H1 (cell line): ENCODE measurements around the gene CLCF1. TPM values are rescaled to one million over a fixed set of nuclear protein-coding genes. Genes with fewer than 3 reads are reported as not detected.

Experiments
- ATF2 ChIP-seq: IDR thresholded peaks from 2 replicates; pipeline ENCODE4 v1.6.1; 2012; ENCODE audit warnings: low read length, inconsistent platforms
- E2F6 ChIP-seq: IDR thresholded peaks from 2 replicates; pipeline ENCODE4 v1.6.1; 2012; ENCODE audit warnings: inconsistent platforms
- POLR2AphosphoS5 ChIP-seq: IDR thresholded peaks from 2 replicates; pipeline ENCODE4 v1.6.1; 2011; ENCODE audit warnings: low read depth, low read length
- polyA plus RNA-seq, 7 experiments: library from polyadenylated mRNA; depleted of rRNA in 3 of 7; stranded (reverse) in 5 of 7; unstranded in 2 of 7; fragments of >200 nt in 5 of 7; fragments of 200-250 nt in 2 of 7; gene quantifications; 1 replicate in 5 of 7; 2 replicates in 1 of 7; 4 replicates in 1 of 7; pipeline versions ENCODE4 v1.2.1 to v1.2.3, GENCODE V29; 2011 to 2013; ENCODE audit warnings: missing spikeins in 2 of 7, mixed read lengths in 2 of 7
- total RNA-seq: library from RNA; stranded (reverse); fragmentation: NEBNext Ultra II Directional; extraction: Animal tissue kit (Norgen Biotek cat#: 25700); gene quantifications from 2 replicates; pipeline ENCODE4 v1.2.1, GENCODE V29; 2021

Gene CLCF1
- total and polyA plus RNA-seq, 2 of the 8 experiments (the other 6 are each of a cell fraction or from before 2014, with no cell fraction given) = 0.32 to 1.2 TPM

GRCh38 chr11:67374571-67375281 is 1.3 kb upstream of the CLCF1 start (continued):
- TF ChIP-seq ATF2 = no peak
- TF ChIP-seq E2F6 = no peak
- no peak for TF ChIP-seq POLR2AphosphoS5
- TF ChIP-seq, all 59 proteins: peak for 0
